HepG2 (cell line): Measurements from ENCODE around the gene DNAJA3. TPM values are rescaled to one million over a fixed set of nuclear protein-coding genes. Genes with fewer than 3 reads are reported as not detected.

Experiments
- ATAC-seq: fragments of 200-7000 bp; cut with Tn5 transposase; 3 replicates; pipeline ENCODE4 v1.9.1; 2020; ENCODE audit warnings: mild to moderate bottlenecking, moderate library complexity
- BruUV-seq: library from RNA; stranded (reverse); fragments of 400-500 nt; replicated peaks from 2 replicates; lab custom pipeline; 2021; lab: Mats Ljungman, UMichigan
- CTCF ChIA-PET: fragments of 300-600 bp; formaldehyde crosslinking; extraction: SDS; loops from one replicate; lab custom pipeline; 2021; ENCODE audit warnings: low total read pairs, inconsistent platforms, low intra/inter-chr PET ratio; lab: Yijun Ruan, JAX
- POLR2A ChIA-PET: fragments of 350-600 bp; sonication (Branson Sonifier 250); formaldehyde crosslinking; loops from one replicate; lab custom pipeline; 2020; ENCODE audit warnings: antibody characterized with exemption, inconsistent platforms; lab: Yijun Ruan, JAX
- DNase-seq: peaks from one replicate; pipeline ENCODE4 v3.0.0-alpha.2; 2015; ENCODE audit warnings: low spot score
- FAIRE-seq: peaks from 3 replicates; lab custom pipeline; 2011; peaks lifted over from hg19 to GRCh38; lab: Jason Lieb, UNC
- H2AFZ ChIP-seq: one replicate; pipeline ENCODE4 v1.6.1; 2011; ENCODE audit warnings: low read length, inconsistent platforms
- H3K27ac ChIP-seq: fragments of 300-600 bp; 3 replicates; pipeline ENCODE4 v1.8.0; 2011; ENCODE audit warnings: mixed run types, mild to moderate bottlenecking, mixed read lengths, low read length, inconsistent platforms; ENCODE audit not compliant: insufficient read depth; ENCODE audit errors: extremely low read length
- H3K27me3 ChIP-seq, 2 experiments: fragments of 200-600 bp in 1 of 2; 2 replicates in 1 of 2; 3 replicates in 1 of 2; pipeline versions ENCODE4 v1.6.0 to v1.8.0; 2011; ENCODE audit warnings: low read length in 2 of 2, mild to moderate bottlenecking in 2 of 2, moderate library complexity in 2 of 2, inconsistent platforms in 1 of 2; ENCODE audit not compliant: insufficient read depth in 2 of 2, control insufficient read depth in 1 of 2
- H3K36me3 ChIP-seq, 2 experiments: fragments of 200-600 bp in 1 of 2; replicated peaks in 1 of 2; 2 replicates in 1 of 2; 3 replicates in 1 of 2; pipeline versions ENCODE4 v1.5.1 to v1.8.0; 2011; ENCODE audit warnings: low read length in 2 of 2, inconsistent platforms in 1 of 2; ENCODE audit not compliant: insufficient read depth in 2 of 2, control insufficient read depth in 1 of 2
- H3K4me1 ChIP-seq: 2 replicates; pipeline ENCODE4 v1.5.1; 2012; ENCODE audit warnings: low read length, inconsistent platforms; ENCODE audit not compliant: insufficient read depth
- H3K4me2 ChIP-seq: 2 replicates; pipeline ENCODE4 v1.6.0; 2011; ENCODE audit warnings: low read depth, low read length, inconsistent platforms
- H3K4me3 ChIP-seq, 3 experiments: fragments of 200-600 bp in 1 of 3; sonication (generic), shearing (Covaris generic) in 1 of 3; replicated peaks in 1 of 3; 2 replicates each; pipeline ENCODE4 v1.5.1; 2011 to 2016; ENCODE audit warnings: low read length in 3 of 3, inconsistent platforms in 2 of 3, low read depth in 2 of 3, mild to moderate bottlenecking in 2 of 3, control low read depth in 1 of 3, mixed read lengths in 1 of 3; ENCODE audit not compliant: insufficient read depth in 1 of 3
- H3K79me2 ChIP-seq: one replicate; pipeline ENCODE4 v1.6.1; 2011; ENCODE audit warnings: low read length, inconsistent platforms; ENCODE audit not compliant: insufficient read depth
- H3K9ac ChIP-seq: 2 replicates; pipeline ENCODE4 v1.6.0; 2011; ENCODE audit warnings: mild to moderate bottlenecking, low read depth, low read length, inconsistent platforms; ENCODE audit not compliant: insufficient read depth
- H3K9me3 ChIP-seq: 2 replicates; pipeline ENCODE4 v1.5.1; 2012; ENCODE audit warnings: mild to moderate bottlenecking, low read length
- H4K20me1 ChIP-seq: 2 replicates; pipeline ENCODE4 v1.6.0; 2011; ENCODE audit warnings: inconsistent platforms, mild to moderate bottlenecking, low read length, moderate library complexity; ENCODE audit not compliant: insufficient read depth
- ESRRA ChIP-seq: sonication (generic); formaldehyde crosslinking; IDR thresholded peaks from 2 replicates; pipeline ENCODE4 v1.5.1; 2020; ENCODE audit warnings: mild to moderate bottlenecking, low read depth, missing genetic modification reagents
- GATAD2A ChIP-seq: IDR thresholded peaks from 2 replicates; pipeline ENCODE4 v1.6.1; 2016
- THYN1 ChIP-seq: sonication (generic); formaldehyde crosslinking; IDR thresholded peaks from 2 replicates; pipeline ENCODE4 v1.8.1; 2023; ENCODE audit warnings: low read depth, mild to moderate bottlenecking, moderate library complexity, missing genetic modification reagents, borderline replicate concordance
- ZNF567 ChIP-seq: sonication (generic); formaldehyde crosslinking; IDR thresholded peaks from 2 replicates; pipeline ENCODE4 v1.8.1; 2023; ENCODE audit warnings: mild to moderate bottlenecking, missing genetic modification reagents, borderline replicate concordance
- ZUFSP ChIP-seq: sonication (generic); formaldehyde crosslinking; IDR thresholded peaks from 2 replicates; pipeline ENCODE4 v1.9.0; 2021; ENCODE audit warnings: missing genetic modification reagents, mild to moderate bottlenecking, borderline replicate concordance
- WGBS: methylation state at CpG from one replicate; pipeline ENCODE4 v1.1.6; 2017; ENCODE audit warnings: low lambda C conversion rate; 5-methylcytosine and 5-hydroxymethylcytosine counted together
- in situ Hi-C: cut with HindIII; loops from 2 replicates; pipeline ENCODE4 v1.10.0; 2017; ENCODE audit warnings: low pct_unique_long_range_greater_than_20kb; ENCODE audit not compliant: extremely low pct_ligation_motif_present
- intact Hi-C: fragments of 100-400 bp; cut with micrococcal nuclease; formaldehyde crosslinking; loops from one replicate; pipeline ENCODE4 v1.10.0; 2022; ENCODE audit not compliant: unreplicated experiment
- polyA plus RNA-seq, 8 experiments: library from polyadenylated mRNA; depleted of rRNA in 3 of 8; stranded (reverse) in 7 of 8; unstranded in 1 of 8; fragments of >200 nt; fragmentation: Illumina TruSeq in 4 of 8; extraction: Trizol in 4 of 8; gene quantifications; 2 replicates each; pipeline versions ENCODE4 v1.2.1 to v1.2.3, GENCODE V29; 2011 to 2016; ENCODE audit warnings: low read depth in 4 of 8, missing spikeins in 1 of 8, mixed read lengths in 1 of 8; ENCODE audit not compliant: insufficient read depth in 1 of 8
- total RNA-seq, 5 experiments: library from RNA; depleted of rRNA; stranded (reverse); fragments of >200 nt; fragmentation: Illumina TruSeq; extraction: Trizol; gene quantifications; 2 replicates each; pipeline ENCODE4 v1.2.3, GENCODE V29; 2016; ENCODE audit warnings: low read depth in 1 of 5

The DNAJA3 gene
- total and polyA plus RNA-seq, 2 of the 13 experiments (the other 11 are each of a cell fraction or from before 2014, with no cell fraction given), result 77.0 to 83.3 TPM

- in situ Hi-C loops, result no loop called here
- Histone ChIP-seq H3K27me3 (no peaks in the 10 kb centered on the region), H2AFZ (no peak overlapping the region), H3K36me3 (peaks cover 3 to 16% of the 10 kb centered on the region in 2 experiments; a peak in 4 of 5 replicates), H3K4me3 (no peak overlapping the region), H3K9me3 (no peaks in the 10 kb centered on the region), H3K79me2 (peaks cover 26% of the 10 kb centered on the region), H3K4me1 (peaks cover 38% of the 10 kb centered on the region), H3K4me2 (no peak overlapping the region), H3K9ac (no peak overlapping the region), H3K27ac (peak overlapping the region; percentile 27), H4K20me1 (no peaks in the 10 kb centered on the region)
- no TSS peak for BruUV-seq
- FAIRE-seq (no peak), DNase-seq (no peak), ATAC-seq (peak; percentile 76)
- POLR2A ChIA-PET, result interaction anchor here (1.0 kb wide), 1 partner anchor 14 kb away, joined by 3 read pairs; no protein-coding TSS in a partner anchor
- whole genome bisulfite sequencing, result 93% methylated on average over 3 of the region's 3 CpGs
- CTCF ChIA-PET, result no interaction called here
- TF ChIP-seq ESRRA, result 0 out of 2 replicates have a peak, but pooled peaks have one; percentile 35
- no peak for TF ChIP-seq ZNF567 (CRISPR knock-in tag)
- TF ChIP-seq THYN1 (CRISPR knock-in tag), result no peak
- no peak for TF ChIP-seq ZUFSP (CRISPR knock-in tag)
- TF ChIP-seq GATAD2A (CRISPR knock-in tag), result no peak
- intact Hi-C loops, result no loop called here
Measured at GRCh38 chr16:4486126-4486893, 60.6 kb downstream of the DNAJA3 start.
